PC-9 (cell line): ENCODE data around the gene ARPP19.

Experiments used
- CTCF ChIP-seq: fragments of 200-600 bp; sonication (generic); conservative IDR thresholded peaks from 2 replicates; pipeline ENCODE4 v1.6.1; 2017; ENCODE audit warnings: mixed run types, antibody characterized with exemption, mild to moderate bottlenecking, moderate library complexity
- EZH2 ChIP-seq: fragments of 200-600 bp; sonication (generic); IDR thresholded peaks from 2 replicates; pipeline ENCODE4 v1.8.0; 2017; ENCODE audit warnings: antibody characterized with exemption, low read depth

GRCh38 chr15:52521682-52522081 lies 47.1 kb downstream of the ARPP19 start:
- TF ChIP-seq CTCF = no peak
- no peak for TF ChIP-seq EZH2
